ENCODE data around the gene AFF3. TPM values are rescaled to one million over a fixed set of nuclear protein-coding genes. Genes with fewer than 3 reads are reported as not detected.

The AFF3 gene
- total RNA-seq, 1 experiment from 2014 or later, result 0.22 TPM

GRCh38 chr2:99821984-99822383 lies 320.4 kb downstream of the AFF3 start:
- no peak overlapping the region for H3K9ac ChIP-seq (ENCODE audit: extremely low read depth, insufficient read length, low read length)
- H3K23me2 ChIP-seq (ENCODE audit: insufficient read length, low read depth, low read length, poor library complexity, severe bottlenecking), result no peaks in the 10 kb centered on the region
- Mint-ChIP-seq H3K27ac (no peak overlapping the region; a peak in 1 of 7 replicates), H3K9me3 (no peaks in the 10 kb centered on the region; a peak in 1 of 5 replicates), H3K4me1 (peaks cover 17% of the 10 kb centered on the region in 2 experiments), H3K27me3 (ENCODE audit: low read depth) (peaks cover 7% of the 10 kb centered on the region), H3K36me3 (ENCODE audit: insufficient read depth in 1 of 3, low read depth in 3 of 3) (no peaks in the 10 kb centered on the region; a peak in 1 of 7 replicates), H3K4me3 (no peak overlapping the region)
- H2AFZ ChIP-seq (ENCODE audit: low read length), result no peak overlapping the region
- H2AK5ac ChIP-seq (ENCODE audit: insufficient read length, low read length), result no peak overlapping the region
- H3K79me2 ChIP-seq (ENCODE audit: insufficient read depth, low read length), result no peaks in the 10 kb centered on the region
- H4K91ac ChIP-seq (ENCODE audit: insufficient read length, low read depth, low read length), result no peak overlapping the region
- H3K23ac ChIP-seq (ENCODE audit: insufficient read length, low read depth, low read length), result no peak overlapping the region
- TF ChIP-seq CTCF (conservative IDR thresholded peaks at IDR 0.05), result no peak
- no peak overlapping the region for H3T11ph ChIP-seq (ENCODE audit: low read length)
- H3K4me2 ChIP-seq (ENCODE audit: insufficient read depth, insufficient read length, low read length), result no peak overlapping the region
- H3K9me3 ChIP-seq (ENCODE audit: control insufficient read depth, low read depth, low read length), result no peaks in the 10 kb centered on the region
- no peak overlapping the region for H2BK20ac ChIP-seq (ENCODE audit: low read depth, low read length, poor library complexity, severe bottlenecking)
- no peak overlapping the region for H4K5ac ChIP-seq (ENCODE audit: insufficient read length, low read depth, low read length)
- no peak overlapping the region for H3K14ac ChIP-seq (ENCODE audit: insufficient read depth, low read length)
- no peak overlapping the region for H3K27ac ChIP-seq (ENCODE audit: insufficient read length, low read depth, low read length)
- no peaks in the 10 kb centered on the region for H3K27me3 ChIP-seq (ENCODE audit: insufficient read depth, low read length)
- H2BK120ac ChIP-seq (ENCODE audit: low read depth, low read length, poor library complexity, severe bottlenecking), result no peak overlapping the region
- no peaks in the 10 kb centered on the region for H3K4me1 ChIP-seq (ENCODE audit: insufficient read depth, low read length)
- H2BK5ac ChIP-seq (ENCODE audit: insufficient read length, low read length), result no peak overlapping the region
- no peaks in the 10 kb centered on the region for H4K20me1 ChIP-seq (ENCODE audit: control insufficient read depth, insufficient read depth, insufficient read length)
- H3K4ac ChIP-seq (ENCODE audit: low read depth, low read length), result no peak overlapping the region
- no peak overlapping the region for H4K8ac ChIP-seq (replicated peaks; ENCODE audit: insufficient read length, low read depth, low read length)
- no peak overlapping the region for H3K56ac ChIP-seq (ENCODE audit: insufficient read length, low read depth, low read length)
- H3K18ac ChIP-seq (ENCODE audit: insufficient read length, low read depth, low read length), result no peak overlapping the region
- no peaks in the 10 kb centered on the region for H3K79me1 ChIP-seq (ENCODE audit: insufficient read depth, low read depth, low read length, poor library complexity, severe bottlenecking)
- no CpG with 5 or more reads among the region's 6 CpGs for WGBS (ENCODE audit: extremely low coverage, insufficient read length, low lambda C conversion rate)
- no peak overlapping the region for H2BK12ac ChIP-seq (ENCODE audit: insufficient read length, low read depth, low read length)
- DNase-seq, result no peak
- no peak overlapping the region for H2BK15ac ChIP-seq (ENCODE audit: low read depth, low read length)
